Spleen (tissue), 11 donors: ENCODE data around the gene SARS2. TPM values are rescaled to one million over a fixed set of nuclear protein-coding genes. Genes with fewer than 3 reads are reported as not detected.

Experiments used
- DNase-seq: peaks from one replicate; pipeline ENCODE4 v3.0.0-alpha.2; 2020
- H3K27ac ChIP-seq, 8 donors: fragments of 200-600 bp; sonication (generic) in 7 of 8; 1 replicate in 4 of 8; 2 replicates in 4 of 8; pipeline versions ENCODE4 v1.5.0 to v1.8.0; 2016 to 2021; ENCODE audit warnings: inconsistent platforms in 4 of 8, mild to moderate bottlenecking in 4 of 8, moderate library complexity in 1 of 8
- H3K27me3 ChIP-seq, 7 donors: fragments of 200-600 bp; sonication (generic) in 6 of 7; replicated peaks in 1 of 7; 1 replicate in 4 of 7; 2 replicates in 3 of 7; pipeline versions ENCODE4 v1.5.0 to v1.8.0; 2016 to 2021; ENCODE audit warnings: inconsistent platforms in 3 of 7, mild to moderate bottlenecking in 1 of 7
- H3K36me3 ChIP-seq, 6 donors: fragments of 200-600 bp; sonication (generic) in 5 of 6; 1 replicate in 4 of 6; 2 replicates in 2 of 6; pipeline versions ENCODE4 v1.5.0 to v1.8.0; 2016 to 2021; ENCODE audit warnings: inconsistent platforms in 2 of 6
- H3K4me1 ChIP-seq, 6 donors: fragments of 200-600 bp; sonication (generic) in 5 of 6; 1 replicate in 3 of 6; 2 replicates in 3 of 6; pipeline versions ENCODE4 v1.5.0 to v1.8.0; 2016 to 2021; ENCODE audit warnings: inconsistent platforms in 3 of 6
- H3K4me3 ChIP-seq, 8 donors: fragments of 200-600 bp; sonication (generic) in 7 of 8; 1 replicate in 4 of 8; 2 replicates in 4 of 8; pipeline versions ENCODE4 v1.5.0 to v1.8.0; 2016 to 2021; ENCODE audit warnings: inconsistent platforms in 4 of 8, mild to moderate bottlenecking in 4 of 8, moderate library complexity in 2 of 8
- H3K9me3 ChIP-seq, 8 donors: fragments of 200-600 bp; sonication (generic) in 7 of 8; 1 replicate in 4 of 8; 2 replicates in 4 of 8; pipeline versions ENCODE4 v1.5.0 to v1.8.0; 2016 to 2021; ENCODE audit warnings: inconsistent platforms in 4 of 8
- POLR2A ChIP-seq, 3 donors: fragments of 450-650 bp; IDR thresholded peaks; one replicate each; pipeline ENCODE4 v1.5.1; 2017; ENCODE audit warnings: antibody characterized with exemption in 3 of 3, mild to moderate bottlenecking in 1 of 3
- POLR2AphosphoS5 ChIP-seq, 3 donors: sonication (generic); formaldehyde crosslinking; IDR thresholded peaks; one replicate each; pipeline ENCODE4 v1.5.1; 2017; ENCODE audit warnings: antibody characterized with exemption in 3 of 3
- WGBS, 5 donors: extraction: QIAGEN DNeasy Blood & Tissue Kit in 3 of 5; methylation state at CpG; one replicate each; pipeline versions ENCODE4 v1.1.5 to v1.1.7; 2013 to 2018; 5-methylcytosine and 5-hydroxymethylcytosine counted together
- intact Hi-C: fragments of 100-400 bp; cut with DNase I; formaldehyde crosslinking; loops from one replicate; pipeline ENCODE4 v1.15.0; 2023; ENCODE audit warnings: low total_unique reads
- polyA plus RNA-seq, 3 donors: library from polyadenylated mRNA; stranded (reverse); fragments of 200-250 nt; gene quantifications; one replicate each; pipeline ENCODE4 v1.2.1, GENCODE V29; 2013
- total RNA-seq, 7 donors: library from RNA; depleted of rRNA in 3 of 7; stranded (reverse); fragments of >200 nt in 3 of 7; fragmentation: NEBNext Ultra II Directional in 4 of 7; extraction: Animal tissue kit (Norgen Biotek cat#: 25700) in 4 of 7; gene quantifications; one replicate each; pipeline versions ENCODE4 v1.1.0 to v1.2.1, GENCODE V29; 2016 to 2021
- TF ChIP-seq, protein P1 (sequence below), 11 experiments: fragments of 200-600 bp in 7 of 11; fragments of 450-650 bp in 4 of 11; sonication (generic) in 4 of 11; IDR thresholded peaks in 8 of 11; conservative IDR thresholded peaks in 3 of 11; 1 replicate in 7 of 11; 2 replicates in 4 of 11; pipeline versions ENCODE4 v1.4.0 to v1.8.0; 2016 to 2021; ENCODE audit warnings: antibody characterized with exemption in 11 of 11, inconsistent platforms in 4 of 11, mild to moderate bottlenecking in 1 of 11
- donor health status: healthy with polysubstance abuse.
- donor health status: DM: no; HTN: no; CAD: no; lungs with moderate emphysema.
- donor health status: DM: no; HTN: no; CAD: no.
- donor health status: Bipolar disorder and iron deficiency.
- donor health status: healthy.
- donor health status: DM: no; HTN: no; CAD: no.
- donor health status: DM: yes; HTN: yes; CAD: no.

The SARS2 gene
- total and polyA plus RNA-seq, 10 donors: 12.5 to 70.3 (median 26.9) TPM

GRCh38 chr19:38952395-38953165 is 22.0 kb upstream of the SARS2 start:
- WGBS, 5 donors: 53 to 70% (median 59%) methylated on average over 13 of the region's 13 CpGs
- Histone ChIP-seq H3K36me3 (no peaks in the 10 kb centered on the region), H3K9me3 (no peaks in the 10 kb centered on the region), H3K27me3 (peaks cover 0 to 61% (median 10%) of the 10 kb centered on the region in 7 donors), H3K4me1 (peaks cover 8 to 15% (median 11%) of the 10 kb centered on the region in 6 donors), H3K27ac (no peak overlapping the region), H3K4me3 (no peak overlapping the region)
- peak; percentile 18 for DNase-seq
- TF ChIP-seq POLR2AphosphoS5 (IDR thresholded peaks at IDR 0.05): no peak
- TF ChIP-seq, protein P1, sequence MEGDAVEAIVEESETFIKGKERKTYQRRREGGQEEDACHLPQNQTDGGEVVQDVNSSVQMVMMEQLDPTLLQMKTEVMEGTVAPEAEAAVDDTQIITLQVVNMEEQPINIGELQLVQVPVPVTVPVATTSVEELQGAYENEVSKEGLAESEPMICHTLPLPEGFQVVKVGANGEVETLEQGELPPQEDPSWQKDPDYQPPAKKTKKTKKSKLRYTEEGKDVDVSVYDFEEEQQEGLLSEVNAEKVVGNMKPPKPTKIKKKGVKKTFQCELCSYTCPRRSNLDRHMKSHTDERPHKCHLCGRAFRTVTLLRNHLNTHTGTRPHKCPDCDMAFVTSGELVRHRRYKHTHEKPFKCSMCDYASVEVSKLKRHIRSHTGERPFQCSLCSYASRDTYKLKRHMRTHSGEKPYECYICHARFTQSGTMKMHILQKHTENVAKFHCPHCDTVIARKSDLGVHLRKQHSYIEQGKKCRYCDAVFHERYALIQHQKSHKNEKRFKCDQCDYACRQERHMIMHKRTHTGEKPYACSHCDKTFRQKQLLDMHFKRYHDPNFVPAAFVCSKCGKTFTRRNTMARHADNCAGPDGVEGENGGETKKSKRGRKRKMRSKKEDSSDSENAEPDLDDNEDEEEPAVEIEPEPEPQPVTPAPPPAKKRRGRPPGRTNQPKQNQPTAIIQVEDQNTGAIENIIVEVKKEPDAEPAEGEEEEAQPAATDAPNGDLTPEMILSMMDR (IDR thresholded peaks at IDR 0.05 in 8 of 11, conservative IDR thresholded peaks at IDR 0.05 in 3 of 11): peak in 9 of 11 experiments; percentile 24 to 66 (median 42)
- no peak for TF ChIP-seq POLR2A (IDR thresholded peaks at IDR 0.05)
- intact Hi-C loops: no loop called here

DNA sequence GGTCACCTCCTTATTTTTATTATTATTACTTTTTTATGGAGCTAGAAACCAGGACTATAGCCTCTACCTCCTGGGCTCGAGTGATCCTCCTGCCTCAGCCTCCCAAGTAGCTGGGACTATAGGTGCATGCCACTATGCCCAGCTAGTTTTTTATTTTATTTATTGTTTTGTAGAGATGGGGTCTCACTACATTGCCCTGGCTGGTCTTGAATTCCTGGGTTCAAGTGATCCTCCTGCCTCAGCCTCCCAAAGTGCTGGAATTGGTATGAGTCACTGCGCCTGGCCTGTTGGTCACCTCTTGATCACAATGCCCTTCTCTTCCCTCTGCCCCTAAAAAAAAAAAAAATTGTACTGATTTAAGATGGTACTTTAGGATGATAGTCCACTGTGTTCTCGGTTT is 20.6 kb upstream of the SARS2 start:
- H3K36me3 ChIP-seq: no peaks in the 10 kb centered on the region
- intact Hi-C loops: no loop called here
- H3K4me3 ChIP-seq: no peak overlapping the region
- H3K9me3 ChIP-seq: no peaks in the 10 kb centered on the region
- no peak for TF ChIP-seq POLR2A (IDR thresholded peaks at IDR 0.05)
- TF ChIP-seq POLR2AphosphoS5 (IDR thresholded peaks at IDR 0.05): no peak
- WGBS, 5 donors: 62 to 86% (median 79%) methylated on average over 3 of the region's 3 CpGs
- peaks cover 8 to 20% (median 11%) of the 10 kb centered on the region in 6 donors for H3K4me1 ChIP-seq
- no peak for DNase-seq
- H3K27ac ChIP-seq: no peak overlapping the region
- H3K27me3 ChIP-seq: peaks cover 0 to 61% (median 10%) of the 10 kb centered on the region in 7 donors

- Histone ChIP-seq H3K9me3 (no peaks in the 10 kb centered on the region), H3K36me3 (no peaks in the 10 kb centered on the region), H3K4me1 (peaks cover 8 to 25% (median 11%) of the 10 kb centered on the region in 6 donors), H3K4me3 (peak overlapping the region in 7 of 8 donors; percentile 25 to 66 (median 33)), H3K27ac (no peak overlapping the region), H3K27me3 (peaks cover 0 to 60% (median 10%) of the 10 kb centered on the region in 7 donors)
- peak; percentile 89 for DNase-seq
- TF ChIP-seq, protein P1 (IDR thresholded peaks at IDR 0.05 in 8 of 11, conservative IDR thresholded peaks at IDR 0.05 in 3 of 11): no peak
- TF ChIP-seq POLR2AphosphoS5 (IDR thresholded peaks at IDR 0.05): peak in 2 of 3 donors; percentile 53 to 62
- no peak for TF ChIP-seq POLR2A (IDR thresholded peaks at IDR 0.05)
- WGBS, 5 donors: 6 to 11% (median 9%) methylated on average over 34 to 72 of the region's 72 CpGs
- intact Hi-C loops: no loop called here
Observed at GRCh38 chr19:38949580-38950367, 19.2 kb upstream of the SARS2 start.

DNA sequence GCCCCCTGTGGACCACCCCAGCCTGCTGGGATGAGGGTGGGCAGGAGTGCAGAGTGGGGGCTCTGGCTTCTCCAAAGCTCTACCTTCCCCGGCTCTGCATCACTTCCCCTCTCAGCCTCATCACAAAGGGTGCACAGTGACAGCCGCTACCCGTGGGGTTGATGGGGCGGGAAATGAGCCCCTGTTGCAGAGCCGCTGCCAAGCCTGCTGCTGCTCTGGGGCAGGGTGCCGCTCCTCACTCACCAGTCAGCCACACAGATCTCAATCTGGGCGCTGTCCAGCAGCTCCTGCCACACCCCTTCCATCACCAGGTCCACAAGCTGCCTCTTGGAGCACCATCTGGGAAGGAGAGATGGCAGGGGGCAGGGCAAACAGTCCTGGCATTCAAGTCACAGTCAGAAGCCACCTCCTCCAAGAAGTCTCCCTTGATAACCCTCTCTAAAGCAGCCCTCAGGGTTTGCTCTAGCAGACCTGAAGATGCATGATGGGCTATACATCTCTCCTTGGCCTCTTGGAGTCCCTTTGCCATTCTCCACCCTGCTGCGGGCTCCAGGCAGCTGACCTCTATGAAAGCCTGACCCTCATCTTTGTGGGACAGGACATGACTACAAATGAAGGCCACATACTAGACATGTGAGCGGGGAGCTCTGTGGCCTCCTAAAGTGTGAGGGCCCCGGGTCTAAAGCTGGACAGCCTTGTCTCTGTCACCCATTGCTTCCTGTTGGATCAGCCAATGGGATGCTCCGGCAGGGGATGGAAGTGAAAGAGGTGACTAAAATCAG is 15.9 kb upstream of the SARS2 start:
- no peak overlapping the region for H3K27ac ChIP-seq
- DNase-seq: peak; percentile 36
- WGBS, 5 donors: 73 to 86% (median 75%) methylated on average over 10 to 11 of the region's 11 CpGs
- TF ChIP-seq POLR2A (IDR thresholded peaks at IDR 0.05) (no peak), POLR2AphosphoS5 (IDR thresholded peaks at IDR 0.05) (no peak)
- TF ChIP-seq, protein P1 (IDR thresholded peaks at IDR 0.05 in 8 of 11, conservative IDR thresholded peaks at IDR 0.05 in 3 of 11): no peak
- peaks cover 0 to 35% (median 10%) of the 10 kb centered on the region in 7 donors for H3K27me3 ChIP-seq
- no peaks in the 10 kb centered on the region for H3K36me3 ChIP-seq
- H3K9me3 ChIP-seq: no peaks in the 10 kb centered on the region
- H3K4me1 ChIP-seq: peaks cover 8 to 25% (median 11%) of the 10 kb centered on the region in 6 donors
- intact Hi-C loops: no loop called here
- H3K4me3 ChIP-seq: no peak overlapping the region
